ENCODE measurements around the gene THADA.
"Not testable (repeated sequence)": the region's sequence is repeated elsewhere in the genome, so short reads cannot be mapped to it uniquely, and the experiment has no call there.

Gene THADA

GRCh38 chr2:43595603-43596412 lies at the start of gene THADA:
TSS of gene THADA (minus strand) at chr2:43596038. CDS start at chr2:43592392, 3,646 bp downstream.
- DNase-seq (ENCODE audit: low read depth in 2 of 2) = peak; percentile 90 to 97

GRCh38 chr2:43643680-43644079 lies 47.8 kb upstream of the THADA start:
- DNase-seq (ENCODE audit: low read depth in 2 of 2) = no peak

GRCh38 chr2:43642363-43642762 lies 46.5 kb upstream of the THADA start:
- no peak for DNase-seq (ENCODE audit: low read depth in 2 of 2)

- peak; percentile 70 to 73 for DNase-seq (ENCODE audit: low read depth in 2 of 2)
Observed at GRCh38 chr2:43637030-43637803, 41.4 kb upstream of the THADA start, which contains the start of gene PLEKHH2. TSS of gene PLEKHH2 (plus strand) at chr2:43637260. CDS start at chr2:43644674, 7,414 bp downstream.

- DNase-seq (ENCODE audit: low read depth in 2 of 2) = no peak
Observed at GRCh38 chr2:43636621-43637020, 40.8 kb upstream of the THADA start.

- DNase-seq (ENCODE audit: low read depth in 2 of 2) = not testable (repeated sequence)
Observed at GRCh38 chr2:43636153-43636552, 40.3 kb upstream of the THADA start.

- DNase-seq (ENCODE audit: low read depth in 2 of 2) = no peak
Observed at GRCh38 chr2:43634604-43635306, 38.9 kb upstream of the THADA start.

- DNase-seq (ENCODE audit: low read depth in 2 of 2) = no peak
Observed at GRCh38 chr2:43631618-43632317, 35.9 kb upstream of the THADA start.

GRCh38 chr2:43622931-43623451 lies 27.2 kb upstream of the THADA start:
- no peak for DNase-seq (ENCODE audit: low read depth in 2 of 2)

- no peak for DNase-seq (ENCODE audit: low read depth in 2 of 2)
Observed at GRCh38 chr2:43619511-43619910, 23.7 kb upstream of the THADA start.

GRCh38 chr2:43616967-43617680 lies 21.3 kb upstream of the THADA start:
- no peak for DNase-seq (ENCODE audit: low read depth in 2 of 2)

- DNase-seq (ENCODE audit: low read depth in 2 of 2) = no peak
Observed at GRCh38 chr2:43612944-43613343, 17.1 kb upstream of the THADA start.

- peak; percentile 26 to 52 for DNase-seq (ENCODE audit: low read depth in 2 of 2)
Observed at GRCh38 chr2:43611987-43612894, 16.4 kb upstream of the THADA start.

- no peak for DNase-seq (ENCODE audit: low read depth in 2 of 2)
Observed at GRCh38 chr2:43610361-43610760, 14.5 kb upstream of the THADA start.

GRCh38 chr2:43609290-43609918 lies 13.6 kb upstream of the THADA start:
- DNase-seq (ENCODE audit: low read depth in 2 of 2) = no peak

- no peak for DNase-seq (ENCODE audit: low read depth in 2 of 2)
Observed at GRCh38 chr2:43605851-43606250, 10.0 kb upstream of the THADA start.

- DNase-seq (ENCODE audit: low read depth in 2 of 2) = no peak
Observed at GRCh38 chr2:43605079-43605655, 9.3 kb upstream of the THADA start.

- DNase-seq (ENCODE audit: low read depth in 2 of 2) = no peak
Observed at GRCh38 chr2:43604674-43605073, 8.8 kb upstream of the THADA start.

- not testable (repeated sequence) for DNase-seq (ENCODE audit: low read depth in 2 of 2)
Observed at GRCh38 chr2:43600596-43600995, 4.8 kb upstream of the THADA start.
